CD4-positive, alpha-beta T cell treated with Interleukin-12 subunit alpha and Interleukin-12 subunit beta, for 1 hour (primary cell): ENCODE results near the gene ZNF598.
"Not testable (repeated sequence)": the region's sequence is repeated elsewhere in the genome, so short reads cannot be mapped to it uniquely, and the experiment has no call there.

Source experiments
- DNase-seq: peaks from one replicate; pipeline ENCODE4 v3.0.0-alpha.2; 2020

ZNF598 gene

DNA sequence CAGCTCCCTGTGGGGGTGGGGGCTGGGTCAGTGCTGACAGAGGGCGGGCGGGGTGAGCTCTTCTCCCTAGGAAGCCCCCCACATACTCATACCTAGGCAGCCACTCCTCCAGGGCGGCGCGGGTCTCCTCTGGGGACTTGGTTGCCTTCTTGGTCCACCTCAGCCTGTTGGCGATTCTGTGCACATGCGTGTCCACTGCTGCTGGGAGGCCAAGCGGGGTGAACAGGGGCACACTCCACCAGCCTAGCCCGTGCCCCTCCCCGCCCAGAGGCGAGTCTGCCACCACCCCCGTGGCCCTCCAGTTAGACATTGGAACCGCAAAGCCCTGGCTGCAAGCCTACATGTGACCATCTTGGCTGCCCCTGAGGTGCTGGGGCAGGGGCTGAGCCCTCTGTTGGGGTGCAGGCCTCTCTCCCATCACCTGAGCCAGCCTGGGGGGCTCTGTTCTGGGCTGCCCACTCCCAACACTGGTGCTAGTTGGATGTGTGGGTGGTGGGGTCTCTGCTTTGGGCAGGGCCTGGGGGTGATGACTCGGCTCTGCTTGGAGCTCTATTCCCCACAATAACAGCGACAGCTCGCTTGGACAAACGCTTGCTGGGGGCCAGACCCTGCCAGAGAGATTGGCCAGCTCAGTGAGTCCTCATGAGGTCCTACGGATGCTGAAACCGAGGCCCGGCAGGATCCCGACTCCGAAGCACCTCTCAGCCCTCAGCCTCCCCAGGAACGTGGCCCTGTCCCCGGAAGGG, 30.6 kb upstream of the ZNF598 start:
- DNase-seq: no peak

DNA sequence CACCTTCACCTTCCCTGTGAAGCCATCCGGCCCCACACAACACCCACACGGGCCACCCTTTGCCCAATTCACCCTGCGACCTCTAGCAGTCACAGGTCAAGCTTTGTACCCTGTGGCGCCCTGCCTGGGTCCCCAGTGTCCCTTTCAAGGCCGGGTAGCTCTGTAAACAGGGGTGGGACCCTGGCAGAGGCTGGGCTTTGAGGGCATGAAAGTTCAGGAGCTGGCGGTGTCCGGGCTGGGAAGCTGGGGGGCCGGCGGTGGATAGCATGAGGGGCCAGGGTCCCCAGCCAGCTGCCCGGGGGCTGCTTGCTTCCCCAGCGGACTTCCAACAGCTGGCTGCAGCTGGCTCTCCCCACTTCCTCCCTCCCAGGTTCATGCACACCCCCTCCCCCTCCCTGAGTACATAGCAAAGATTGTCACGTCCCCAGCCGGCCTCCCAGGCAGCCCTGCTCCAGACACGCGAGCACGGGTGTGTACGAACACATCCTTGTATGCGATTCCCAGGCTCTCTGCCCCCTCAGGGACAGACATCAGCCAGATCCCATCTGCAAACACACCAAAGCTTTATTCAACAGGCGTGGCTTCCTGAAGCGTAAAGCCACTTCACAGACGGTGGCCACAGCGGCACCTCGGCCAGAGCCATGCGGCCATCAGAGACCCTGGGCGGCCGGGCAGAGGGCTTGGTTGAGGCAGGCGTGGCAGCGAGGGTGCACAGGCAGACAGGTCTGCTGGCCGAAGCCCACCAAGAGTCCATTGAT, 29.8 kb upstream of the ZNF598 start:
- no peak for DNase-seq

DNA sequence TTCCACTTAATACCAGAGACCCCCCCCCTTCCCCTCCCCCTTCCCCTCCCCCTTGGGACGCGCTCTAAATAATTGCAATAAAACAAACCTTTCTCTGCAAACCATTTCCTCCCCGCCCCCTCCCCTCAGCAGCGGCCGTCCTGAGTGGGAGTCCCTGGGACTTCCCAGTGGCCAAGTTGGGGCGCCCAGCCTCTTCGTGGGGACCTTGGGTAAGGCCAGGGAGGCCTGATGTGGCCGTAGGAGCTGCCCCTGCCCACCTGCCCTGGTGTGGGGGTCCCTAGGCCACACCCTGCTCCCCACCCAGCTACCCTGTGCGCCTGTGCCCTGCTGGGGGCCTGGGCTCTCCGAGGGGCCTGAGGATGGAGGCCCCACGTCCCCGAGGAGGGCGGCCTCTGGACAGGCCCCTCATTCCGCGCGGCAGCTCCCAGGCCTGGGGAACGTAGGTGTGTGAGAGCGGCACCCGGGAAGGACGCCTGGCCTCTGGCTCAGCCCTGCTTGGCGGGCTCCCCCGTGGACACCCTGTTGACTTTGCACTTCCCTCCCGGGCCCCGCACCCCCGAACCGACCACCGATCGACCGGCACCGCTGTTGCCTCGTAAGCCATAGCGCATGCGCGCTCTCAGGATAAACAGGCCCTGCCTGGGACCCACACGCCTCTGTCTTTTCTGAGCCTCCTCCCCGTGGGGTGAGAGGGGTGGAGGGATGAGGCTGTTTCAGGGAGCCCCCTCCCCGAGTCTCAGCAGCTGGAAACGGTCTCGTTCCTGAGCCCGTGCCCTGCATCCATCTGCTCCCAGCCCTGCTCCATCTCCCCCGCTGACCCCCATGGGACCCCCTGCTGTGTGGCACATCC, 29.0 kb upstream of the ZNF598 start:
- no peak for DNase-seq

DNA sequence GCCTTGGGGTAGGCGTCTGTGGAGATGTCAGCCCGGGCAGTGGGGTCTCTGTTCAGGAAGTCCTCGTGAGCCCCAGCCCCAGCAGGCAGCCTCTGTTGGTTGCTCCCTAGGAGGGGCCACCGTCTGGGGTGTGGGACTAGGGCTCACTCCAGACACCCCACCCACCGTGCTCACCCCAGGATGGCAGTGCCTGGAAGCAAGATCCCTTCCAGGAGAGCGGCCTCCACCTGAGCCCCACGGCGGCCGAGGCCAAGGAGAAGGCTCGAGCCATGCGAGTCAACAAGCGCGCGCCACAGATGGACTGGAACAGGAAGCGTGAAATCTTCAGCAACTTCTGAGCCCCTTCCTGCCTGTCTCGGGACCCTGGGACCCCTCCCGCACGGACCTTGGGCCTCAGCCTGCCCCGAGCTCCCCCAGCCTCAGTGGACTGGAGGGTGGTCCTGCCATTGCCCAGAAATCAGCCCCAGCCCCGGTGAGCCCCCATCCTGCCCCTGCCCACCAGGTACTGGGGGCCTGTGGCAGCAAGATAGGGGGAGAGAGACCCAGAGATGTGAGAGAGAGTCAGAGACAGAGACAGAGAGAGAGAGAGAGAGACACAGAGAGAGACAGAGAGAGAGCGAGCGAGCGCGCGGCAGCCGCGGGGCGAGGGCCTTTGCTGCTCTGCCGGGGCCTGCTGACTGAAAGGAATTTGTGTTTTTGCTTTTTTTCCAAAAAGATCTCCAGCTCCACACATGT, 28.2 kb upstream of the ZNF598 start:
- DNase-seq: no peak

DNA sequence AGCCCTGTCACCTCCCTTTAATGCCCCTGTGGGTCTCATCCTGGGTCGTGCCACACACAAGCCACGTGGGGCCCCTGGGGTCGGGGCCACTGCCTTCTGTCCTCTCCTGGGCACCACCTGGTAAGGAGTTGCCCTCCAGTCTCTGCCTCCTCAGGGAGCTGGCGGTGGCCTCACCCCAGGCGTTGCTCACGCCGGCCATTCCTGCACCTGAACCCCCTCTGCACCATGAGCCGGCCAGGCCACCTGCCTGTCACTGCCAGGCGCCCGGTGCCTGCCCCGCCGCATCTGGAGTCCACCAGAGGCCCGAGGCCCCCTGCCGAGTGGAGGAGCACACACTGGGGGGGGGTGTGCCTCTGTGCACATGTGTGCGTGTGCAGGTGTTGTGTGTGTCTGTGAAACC, 27.5 kb upstream of the ZNF598 start:
- DNase-seq: no peak

DNA sequence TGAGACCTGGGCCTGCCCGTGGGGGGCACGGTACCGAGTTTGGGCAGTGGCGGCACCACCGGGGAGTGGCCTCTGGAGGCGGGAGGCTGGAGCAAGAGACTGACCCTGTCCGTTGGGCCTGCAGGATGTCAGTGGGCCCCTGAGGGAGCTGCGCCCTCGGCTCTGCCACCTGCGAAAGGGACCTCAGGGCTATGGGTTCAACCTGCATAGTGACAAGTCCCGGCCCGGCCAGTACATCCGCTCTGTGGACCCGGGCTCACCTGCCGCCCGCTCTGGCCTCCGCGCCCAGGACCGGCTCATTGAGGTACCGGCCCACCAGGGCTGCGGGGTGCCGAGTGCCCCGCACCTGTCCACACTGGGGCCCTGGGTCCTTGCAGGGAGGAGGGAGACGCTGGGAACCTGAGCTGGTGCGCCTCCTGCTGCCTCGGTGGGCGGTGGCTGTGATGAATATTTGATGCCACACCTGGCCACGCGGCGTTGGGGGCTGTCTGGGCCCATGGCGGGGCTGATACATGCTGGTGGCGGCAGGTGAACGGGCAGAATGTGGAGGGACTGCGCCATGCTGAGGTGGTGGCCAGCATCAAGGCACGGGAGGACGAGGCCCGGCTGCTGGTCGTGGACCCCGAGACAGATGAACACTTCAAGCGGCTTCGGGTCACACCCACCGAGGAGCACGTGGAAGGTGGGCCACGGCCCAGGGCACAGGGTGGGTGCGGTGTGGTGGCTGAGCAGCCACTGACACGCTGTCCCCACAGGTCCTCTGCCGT, 26.8 kb upstream of the ZNF598 start:
- no peak for DNase-seq

DNA sequence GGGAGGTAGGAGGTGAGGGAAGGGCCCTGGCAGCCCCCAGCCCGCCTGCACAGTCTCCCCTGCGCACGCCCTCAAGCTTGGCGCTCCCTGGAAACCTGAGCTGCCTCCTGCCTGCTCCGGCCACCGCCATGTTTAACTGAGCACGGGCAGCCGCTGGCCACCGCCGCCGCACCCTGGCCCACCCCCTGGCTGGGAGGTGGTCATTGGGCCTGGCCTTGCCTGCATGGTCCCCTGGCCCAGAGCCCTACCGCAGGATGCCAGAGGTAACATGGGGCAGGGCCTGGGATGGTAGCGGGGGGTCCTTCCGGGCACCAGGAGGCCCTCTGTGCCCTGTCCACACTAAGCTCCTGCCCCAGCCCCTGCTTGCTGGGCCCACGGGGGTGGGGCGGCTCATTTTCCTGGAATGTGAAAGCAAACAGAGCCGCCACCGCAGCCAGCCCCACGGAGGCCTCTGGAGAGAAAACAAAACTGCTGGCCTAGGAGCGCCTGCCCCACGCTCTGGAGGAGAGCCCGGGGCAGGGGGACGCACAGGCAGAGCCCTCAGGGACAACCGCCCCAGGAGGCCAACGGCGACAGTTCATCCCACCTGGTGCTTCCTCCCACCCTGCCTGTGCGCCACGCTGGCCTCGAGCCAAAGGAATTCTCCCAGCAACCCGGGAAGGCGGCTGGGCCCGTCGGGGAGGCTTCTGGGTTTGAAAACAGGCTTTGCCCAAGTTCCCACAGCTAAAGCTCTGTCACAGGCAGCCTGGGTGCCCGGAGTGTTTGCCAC, 26.0 kb upstream of the ZNF598 start:
- DNase-seq: no peak

DNA sequence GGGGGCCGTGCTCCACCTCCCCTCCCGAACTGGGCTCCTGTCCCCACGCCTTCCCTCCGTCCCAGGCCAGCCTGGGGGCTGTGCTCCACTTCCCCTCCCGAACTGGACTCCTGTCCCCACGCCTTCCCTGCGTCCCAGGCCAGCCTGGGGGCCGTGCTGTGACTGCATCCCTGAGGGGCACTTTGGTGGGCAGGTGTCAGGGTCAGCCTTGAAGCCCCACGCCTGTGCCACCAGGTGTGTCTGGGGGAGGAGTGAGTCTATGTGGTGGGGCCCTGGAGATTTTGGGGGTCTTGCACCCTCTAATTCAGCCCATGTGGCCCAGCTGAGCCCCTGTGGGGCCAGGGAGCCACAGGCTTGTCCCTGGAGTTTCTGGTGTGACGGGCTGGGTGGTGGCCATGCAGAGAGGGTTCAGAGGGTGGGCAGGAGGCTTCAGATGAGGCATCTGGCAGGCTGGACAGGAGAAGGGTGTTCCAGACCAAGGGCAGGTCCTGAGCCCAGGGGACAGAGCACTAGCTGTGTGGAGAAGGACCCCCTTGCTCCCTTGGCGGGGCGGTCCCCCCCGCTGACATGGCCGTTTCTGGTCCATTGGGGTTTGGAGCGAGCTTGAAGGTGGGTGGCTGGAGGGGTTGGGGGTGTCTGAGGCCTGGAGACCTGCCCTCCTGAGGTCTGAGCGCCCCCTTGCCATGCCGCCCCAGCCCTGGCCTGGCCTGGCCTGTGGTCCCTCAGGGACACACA, 25.2 kb upstream of the ZNF598 start:
- no peak for DNase-seq

DNA sequence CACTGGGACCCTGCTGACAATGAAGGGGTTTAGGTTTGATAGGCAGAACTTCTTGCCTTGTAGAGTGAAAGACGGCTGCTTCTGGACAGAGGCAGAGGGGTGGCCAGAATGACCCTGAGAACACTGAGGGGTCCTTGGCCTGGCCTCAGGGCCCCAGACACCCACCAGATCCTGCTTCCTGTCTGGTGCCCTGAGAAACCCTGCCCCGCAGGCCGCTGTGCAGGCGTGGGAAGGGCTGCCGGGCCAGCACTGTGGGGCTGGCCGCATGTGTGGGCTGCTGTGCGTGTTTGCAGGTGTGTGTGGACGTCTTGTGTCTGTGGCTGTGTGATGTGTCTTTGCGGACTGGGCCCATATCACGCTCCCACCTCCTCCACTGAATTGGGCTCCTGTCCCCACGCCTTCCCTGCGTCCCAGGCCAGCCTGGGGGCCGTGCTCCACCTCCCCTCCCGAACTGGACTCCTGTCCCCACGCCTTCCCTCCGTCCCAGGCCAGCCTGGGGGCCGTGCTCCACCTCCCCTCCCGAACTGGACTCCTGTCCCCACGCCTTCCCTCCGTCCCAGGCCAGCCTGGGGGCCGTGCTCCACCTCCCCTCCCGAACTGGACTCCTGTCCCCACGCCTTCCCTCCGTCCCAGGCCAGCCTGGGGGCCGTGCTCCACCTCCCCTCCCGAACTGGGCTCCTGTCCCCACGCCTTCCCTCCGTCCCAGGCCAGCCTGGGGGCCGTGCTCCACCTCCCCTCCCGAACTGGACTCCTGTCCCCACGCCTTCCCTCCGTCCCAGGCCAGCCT, 24.5 kb upstream of the ZNF598 start:
- not testable (repeated sequence) for DNase-seq

DNA sequence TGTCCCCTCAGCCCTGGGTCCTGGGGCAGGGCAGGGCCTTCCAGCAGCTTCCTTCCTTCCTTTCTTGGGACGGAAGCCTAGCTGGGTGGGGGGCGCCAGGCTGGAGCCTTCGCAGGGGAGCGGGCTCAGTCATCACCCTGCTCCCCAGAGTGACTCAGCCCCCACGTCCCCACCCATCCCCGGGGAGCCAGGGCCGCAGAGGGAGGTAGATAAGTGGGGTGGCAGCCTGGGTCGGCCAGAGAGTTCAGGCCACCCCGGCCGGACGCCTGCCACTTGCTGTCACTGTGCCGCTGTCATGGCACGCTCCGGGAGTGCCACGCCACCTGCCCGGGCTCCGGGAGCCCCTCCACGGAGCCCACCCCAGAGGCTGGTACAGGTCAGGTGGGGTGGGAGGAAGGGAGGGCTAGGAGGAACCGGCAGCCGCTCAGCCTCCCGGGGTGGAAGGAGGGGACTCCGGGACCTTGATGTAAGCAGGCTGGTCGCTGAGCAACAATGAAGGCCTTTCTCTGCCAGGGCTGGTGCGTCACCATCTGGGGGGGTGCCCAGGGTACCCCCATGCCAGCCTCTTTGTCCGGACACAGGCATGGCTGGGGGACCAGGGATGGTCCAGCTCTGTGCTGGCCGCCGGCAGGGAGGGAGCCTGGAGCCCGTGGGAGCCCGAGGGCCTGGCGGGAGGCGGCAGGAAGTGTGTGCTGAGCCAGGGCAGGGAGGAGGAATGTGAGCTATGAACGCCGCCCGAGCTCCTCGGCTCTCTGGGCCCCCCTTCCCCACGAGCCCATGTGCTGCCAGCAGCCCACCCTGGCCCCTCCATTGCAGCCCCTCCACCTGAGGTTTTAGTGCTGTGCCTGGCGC, 23.7 kb upstream of the ZNF598 start:
- DNase-seq: no peak

DNA sequence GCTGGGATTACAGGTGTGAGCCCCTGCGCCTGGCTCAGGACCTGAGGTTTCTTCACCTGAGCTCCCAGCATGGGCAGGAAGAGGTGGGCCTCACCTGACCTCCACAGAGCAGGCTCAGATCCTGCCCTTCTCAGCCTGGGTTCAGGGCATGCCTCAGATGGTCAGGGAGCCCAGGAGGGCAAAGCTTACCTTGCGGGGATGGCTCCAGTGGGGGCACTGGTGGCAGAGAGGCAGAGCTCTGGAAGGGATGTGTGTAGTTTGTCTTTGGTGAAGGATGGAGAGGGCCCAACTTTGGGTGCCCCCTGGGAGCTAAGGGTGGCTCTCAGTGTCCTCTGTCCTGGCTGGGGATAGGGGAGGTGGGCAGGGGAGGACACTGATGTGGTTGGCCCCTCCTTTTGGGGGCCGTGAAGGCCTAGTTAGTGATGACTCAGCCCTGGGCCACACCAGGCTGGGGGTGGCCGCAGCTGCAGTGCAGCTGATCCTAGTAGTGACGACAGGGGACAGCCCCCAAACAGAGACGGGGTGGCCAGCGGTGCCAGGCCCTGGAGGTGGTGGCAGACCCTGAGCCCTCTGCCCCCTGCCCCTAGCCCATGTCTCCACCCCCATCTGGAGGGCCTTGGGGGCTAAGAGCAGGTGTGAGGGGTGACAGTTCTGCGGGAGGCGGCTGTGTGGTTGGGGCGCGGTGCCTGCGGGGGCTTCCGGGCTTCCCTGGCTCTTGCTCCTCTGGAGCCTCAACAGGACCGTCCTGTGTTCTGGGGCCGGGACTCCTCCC, 22.9 kb upstream of the ZNF598 start:
- DNase-seq: no peak

DNA sequence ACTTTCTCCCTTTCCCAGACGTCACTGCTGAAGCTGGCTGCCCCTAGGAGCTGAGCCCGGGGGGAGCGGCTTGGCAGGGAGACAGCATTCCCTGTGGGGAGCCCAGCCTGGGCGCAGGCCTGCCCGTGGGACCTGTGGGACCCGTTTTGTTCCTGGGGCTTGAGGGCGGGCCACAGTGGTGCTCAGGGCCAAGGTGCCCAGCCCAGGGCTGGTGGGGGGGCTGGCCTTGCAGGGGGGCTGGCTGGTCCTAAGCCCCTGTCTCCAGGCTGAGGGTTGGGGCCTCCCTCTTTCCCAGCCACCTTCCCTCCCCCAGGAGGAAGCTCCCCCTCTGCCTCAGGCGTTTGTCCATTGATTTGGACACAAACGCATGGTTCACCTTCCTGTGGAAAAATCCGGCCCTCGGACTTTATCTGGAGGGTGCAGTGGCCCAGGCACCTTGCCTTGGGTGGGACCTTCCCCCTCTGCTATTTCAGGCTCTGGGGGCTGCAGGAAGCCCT, 21.5 kb upstream of the ZNF598 start:
- no peak for DNase-seq

DNA sequence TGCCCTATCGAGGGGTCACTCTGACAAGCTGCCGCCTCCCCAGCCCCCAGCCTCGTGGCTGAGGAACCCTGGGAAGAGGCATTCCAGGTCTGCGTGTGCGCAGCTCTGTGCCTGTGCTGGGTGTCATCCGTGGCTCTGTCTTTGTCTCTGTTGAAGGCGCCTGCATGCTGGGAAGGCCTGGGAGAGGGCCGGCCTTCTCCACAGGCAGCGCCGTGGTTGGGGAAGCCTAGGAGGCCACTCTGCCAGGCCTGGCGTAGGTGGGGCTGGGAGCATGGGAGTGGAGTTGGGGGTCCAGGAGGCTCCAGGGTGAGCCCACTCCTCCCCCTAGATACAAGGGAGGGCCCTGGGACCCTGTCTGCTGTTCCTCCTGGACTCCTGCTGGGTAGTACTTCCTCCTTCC, 20.4 kb upstream of the ZNF598 start:
- DNase-seq: no peak

DNA sequence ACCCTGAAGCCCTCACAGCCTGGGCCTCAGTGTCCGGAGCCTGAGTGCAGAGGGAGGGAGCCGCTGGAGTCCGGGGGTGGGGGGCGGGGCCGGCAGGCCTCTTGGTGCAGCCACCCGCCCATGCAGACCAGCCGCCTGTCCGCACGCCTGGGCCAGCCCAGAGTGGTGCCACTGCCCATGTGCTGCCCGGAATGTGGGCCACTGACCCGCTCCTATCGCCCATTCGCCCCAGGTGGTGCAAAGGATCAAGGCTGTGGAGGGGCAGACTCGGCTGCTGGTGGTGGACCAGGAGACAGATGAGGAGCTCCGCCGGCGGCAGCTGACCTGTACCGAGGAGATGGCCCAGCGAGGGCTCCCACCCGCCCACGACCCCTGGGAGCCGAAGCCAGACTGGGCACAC, 19.7 kb upstream of the ZNF598 start:
- no peak for DNase-seq

DNA sequence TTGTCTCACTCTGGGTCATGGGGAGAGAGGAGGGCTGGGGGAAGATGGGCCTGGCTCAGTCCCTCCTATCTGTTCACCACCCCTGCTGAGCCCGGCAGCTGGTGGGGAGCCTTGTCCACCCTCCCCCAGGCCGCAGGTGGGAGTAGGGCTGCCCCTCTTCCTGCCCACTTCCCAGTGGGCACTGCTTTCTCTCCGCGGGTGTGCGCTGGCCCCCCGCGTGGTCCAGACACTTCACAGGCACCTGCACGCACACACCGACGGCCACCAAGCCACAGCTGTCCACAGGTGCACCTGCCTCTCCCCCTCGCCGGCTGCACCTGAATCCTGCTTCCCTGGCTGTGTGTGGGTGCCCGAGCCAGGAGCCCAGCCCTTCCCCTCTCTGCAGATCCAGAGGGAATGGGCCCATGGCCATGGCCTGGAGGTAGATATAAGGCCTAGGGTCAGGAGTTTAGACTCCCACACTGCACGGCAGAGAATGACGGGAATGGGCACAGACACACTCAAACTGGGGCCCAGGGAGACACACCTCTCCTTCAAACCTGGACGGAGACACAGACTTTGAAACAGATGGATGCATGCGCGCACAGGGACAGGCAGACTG, 19.1 kb upstream of the ZNF598 start:
- no peak for DNase-seq

DNA sequence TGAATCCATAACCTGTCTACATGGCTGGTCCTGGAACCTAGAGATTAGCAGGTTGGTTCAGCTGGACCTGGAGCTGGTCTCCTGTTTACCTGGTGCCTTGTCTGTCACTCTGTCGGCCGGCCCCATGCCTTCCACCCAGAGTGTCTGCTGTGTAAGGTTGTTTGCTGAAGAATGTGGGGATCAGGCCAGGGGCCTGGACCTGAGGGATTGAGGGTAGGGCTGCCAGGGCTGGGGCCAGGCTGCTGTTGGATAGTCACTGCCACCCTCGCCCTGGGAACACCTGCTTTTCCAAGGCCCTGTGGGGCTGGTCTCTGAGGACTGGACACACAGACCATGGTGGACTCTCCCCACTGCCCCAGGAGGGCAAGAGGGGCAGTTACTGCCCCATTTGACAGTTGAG, 18.5 kb upstream of the ZNF598 start:
- no peak for DNase-seq
